DOHH2 (cell line): ENCODE results near the gene STXBP5L.
"Not testable (repeated sequence)": the region's sequence is repeated elsewhere in the genome, so short reads cannot be mapped to it uniquely, and the experiment has no call there.

Source experiments
- H3F3A ChIP-seq: fragments of 200-600 bp; sonication (generic), shearing (Covaris generic); 2 replicates; pipeline ENCODE4 v1.6.0; 2016; ENCODE audit warnings: antibody characterized with exemption, mild to moderate bottlenecking; ENCODE audit not compliant: control insufficient read depth, insufficient read depth
- H3K27ac ChIP-seq: fragments of 200-600 bp; sonication (generic); 2 replicates; pipeline ENCODE4 v1.5.1; 2014; ENCODE audit warnings: low read depth, mild to moderate bottlenecking, low read length, moderate library complexity
- H3K27me3 ChIP-seq: fragments of 200-600 bp; sonication (generic); 2 replicates; pipeline ENCODE4 v1.6.1; 2014; ENCODE audit warnings: mild to moderate bottlenecking, low read length, mixed read lengths; ENCODE audit not compliant: control insufficient read depth
- H3K36me3 ChIP-seq: fragments of 200-600 bp; sonication (generic); 2 replicates; pipeline ENCODE4 v1.6.1; 2014; ENCODE audit warnings: mild to moderate bottlenecking, low read length, moderate library complexity, mixed read lengths; ENCODE audit not compliant: control insufficient read depth
- H3K4me1 ChIP-seq: fragments of 200-600 bp; sonication (generic); 2 replicates; pipeline ENCODE4 v1.6.1; 2014; ENCODE audit warnings: mild to moderate bottlenecking, low read length, mixed read lengths; ENCODE audit not compliant: control insufficient read depth
- H3K4me2 ChIP-seq: fragments of 200-600 bp; sonication (generic); 2 replicates; pipeline ENCODE4 v1.6.0; 2014; ENCODE audit warnings: mild to moderate bottlenecking, low read length, moderate library complexity
- H3K4me3 ChIP-seq: fragments of 200-600 bp; sonication (generic); 2 replicates; pipeline ENCODE4 v1.5.1; 2014; ENCODE audit warnings: mild to moderate bottlenecking, low read length, mixed read lengths
- H3K79me2 ChIP-seq: fragments of 200-600 bp; sonication (generic); 2 replicates; pipeline ENCODE4 v1.6.1; 2014; ENCODE audit warnings: mild to moderate bottlenecking, low read length, mixed read lengths; ENCODE audit not compliant: control insufficient read depth
- H3K9me2 ChIP-seq: fragments of 200-600 bp; sonication (generic); replicated peaks from 2 replicates; pipeline ENCODE4 v1.6.1; 2014; ENCODE audit warnings: mild to moderate bottlenecking, low read length, mixed read lengths; ENCODE audit not compliant: control insufficient read depth
- H3K9me3 ChIP-seq: fragments of 200-600 bp; sonication (generic); 2 replicates; pipeline ENCODE4 v1.6.1; 2014; ENCODE audit warnings: antibody characterized with exemption, low read length, mixed read lengths; ENCODE audit not compliant: control insufficient read depth, insufficient read depth
- H4K20me1 ChIP-seq: fragments of 200-600 bp; sonication (generic); 2 replicates; pipeline ENCODE4 v1.6.0; 2014; ENCODE audit warnings: low read depth, mild to moderate bottlenecking, antibody characterized with exemption, low read length, moderate library complexity; ENCODE audit not compliant: control insufficient read depth, insufficient read depth
- CTCF ChIP-seq: fragments of 200-600 bp; sonication (generic); IDR thresholded peaks from one replicate; pipeline ENCODE4 v1.5.1; 2014; ENCODE audit warnings: antibody characterized with exemption, mild to moderate bottlenecking, low read depth, low read length; ENCODE audit not compliant: poor library complexity, severe bottlenecking
- EZH2phosphoT487 ChIP-seq: fragments of 200-600 bp; sonication (generic); IDR thresholded peaks from 2 replicates; pipeline ENCODE4 v1.6.1; 2017; ENCODE audit warnings: borderline replicate concordance, mild to moderate bottlenecking, antibody characterized with exemption, low read length, moderate library complexity, mixed read lengths

STXBP5L gene

GRCh38 chr3:121362035-121362734 lies 454.2 kb downstream of the STXBP5L start:
- H3K4me1 ChIP-seq, result no peaks in the 10 kb centered on the region
- no peaks in the 10 kb centered on the region for H3K9me3 ChIP-seq
- H3K79me2 ChIP-seq, result no peaks in the 10 kb centered on the region
- H3K27ac ChIP-seq, result no peak overlapping the region
- no peak overlapping the region for H3K4me3 ChIP-seq
- no peak overlapping the region for H3K4me2 ChIP-seq
- H4K20me1 ChIP-seq, result no peaks in the 10 kb centered on the region
- H3K36me3 ChIP-seq, result no peaks in the 10 kb centered on the region
- no peaks in the 10 kb centered on the region for H3F3A ChIP-seq
- no peak for TF ChIP-seq CTCF
- no peak for TF ChIP-seq EZH2phosphoT487
- H3K9me2 ChIP-seq, result no peaks in the 10 kb centered on the region
- H3K27me3 ChIP-seq, result no peaks in the 10 kb centered on the region

- not testable (repeated sequence) for H3K27ac ChIP-seq, H3F3A ChIP-seq, H4K20me1 ChIP-seq, H3K36me3 ChIP-seq, H3K4me2 ChIP-seq, H3K79me2 ChIP-seq, H3K4me3 ChIP-seq, H3K4me1 ChIP-seq, H3K9me2 ChIP-seq, H3K9me3 ChIP-seq, H3K27me3 ChIP-seq
Observed at GRCh38 chr3:121388308-121388707, 480.3 kb downstream of the STXBP5L start.

GRCh38 chr3:121395967-121396366 lies 488.0 kb downstream of the STXBP5L start:
- H3K9me3 ChIP-seq, H3K4me3 ChIP-seq, H3K4me2 ChIP-seq, H4K20me1 ChIP-seq, H3K4me1 ChIP-seq, H3K9me2 ChIP-seq, H3K27me3 ChIP-seq, H3F3A ChIP-seq, H3K36me3 ChIP-seq, H3K27ac ChIP-seq, H3K79me2 ChIP-seq: not testable (repeated sequence)

GRCh38 chr3:121398051-121398450 lies 490.0 kb downstream of the STXBP5L start:
- H3K27ac ChIP-seq, H4K20me1 ChIP-seq, H3K9me2 ChIP-seq, H3K79me2 ChIP-seq, H3F3A ChIP-seq, H3K4me1 ChIP-seq, H3K4me3 ChIP-seq, H3K9me3 ChIP-seq, H3K36me3 ChIP-seq, H3K4me2 ChIP-seq, H3K27me3 ChIP-seq: not testable (repeated sequence)

- peaks cover 5% of the 10 kb centered on the region; the same call in 1 of the 2 replicates for H3K27me3 ChIP-seq
- H3K36me3 ChIP-seq, result no peaks in the 10 kb centered on the region
- no peaks in the 10 kb centered on the region for H3F3A ChIP-seq
- H4K20me1 ChIP-seq, result no peaks in the 10 kb centered on the region
- H3K9me3 ChIP-seq, result 0 out of 2 replicates have a peak, but pooled peaks cover 3% of the 10 kb centered on the region
- no peak overlapping the region for H3K4me2 ChIP-seq
- H3K9me2 ChIP-seq, result no peaks in the 10 kb centered on the region
- H3K4me3 ChIP-seq, result no peak overlapping the region
- no peak for TF ChIP-seq EZH2phosphoT487
- TF ChIP-seq CTCF, result no peak
- no peaks in the 10 kb centered on the region for H3K4me1 ChIP-seq
- H3K27ac ChIP-seq, result no peak overlapping the region
- H3K79me2 ChIP-seq, result no peaks in the 10 kb centered on the region
Observed at GRCh38 chr3:121399820-121400219, 491.8 kb downstream of the STXBP5L start.
